HK-2 (cell line): ENCODE data around the gene BLACAT1.

Experiments used
- DNase-seq: peaks from one replicate; pipeline ENCODE4 v3.0.0-alpha.2; 2018; ENCODE audit not compliant: unreplicated experiment

BLACAT1 gene

GRCh38 chr1:205456868-205457745 lies 1.3 kb upstream of the BLACAT1 start:
- no peak for DNase-seq

GRCh38 chr1:205456383-205456867 lies 580 bp upstream of the BLACAT1 start:
- DNase-seq = no peak

GRCh38 chr1:205454903-205455335 lies 926 bp downstream of the BLACAT1 start:
- no peak for DNase-seq

GRCh38 chr1:205453466-205453865 lies 2.4 kb downstream of the BLACAT1 start:
- no peak for DNase-seq

GRCh38 chr1:205452933-205453332 lies 2.9 kb downstream of the BLACAT1 start:
- DNase-seq = no peak

GRCh38 chr1:205452364-205452763 lies 3.5 kb downstream of the BLACAT1 start:
- no peak for DNase-seq

GRCh38 chr1:205451759-205452164 lies 4.1 kb downstream of the BLACAT1 start:
- DNase-seq = no peak

GRCh38 chr1:205451202-205451601 lies 4.6 kb downstream of the BLACAT1 start:
- no peak for DNase-seq

GRCh38 chr1:205450448-205450847 lies 5.4 kb downstream of the BLACAT1 start:
- DNase-seq = peak; percentile 37

GRCh38 chr1:205449750-205450443 lies 5.9 kb downstream of the BLACAT1 start:
- DNase-seq = peak; percentile 98

GRCh38 chr1:205449254-205449749 lies 6.5 kb downstream of the BLACAT1 start:
- DNase-seq = no peak

- DNase-seq = peak; percentile 18
Observed at GRCh38 chr1:205448540-205449253, 7.1 kb downstream of the BLACAT1 start.

GRCh38 chr1:205447457-205448341 lies 8.1 kb downstream of the BLACAT1 start:
- DNase-seq = no peak

- DNase-seq = no peak
Observed at GRCh38 chr1:205446828-205447227, 9.0 kb downstream of the BLACAT1 start.

GRCh38 chr1:205445646-205445935 lies 10.3 kb downstream of the BLACAT1 start:
- DNase-seq = no peak

- no peak for DNase-seq
Observed at GRCh38 chr1:205444931-205445645, 10.8 kb downstream of the BLACAT1 start.

- no peak for DNase-seq
Observed at GRCh38 chr1:205444300-205444930, 11.4 kb downstream of the BLACAT1 start.

- DNase-seq = no peak
Observed at GRCh38 chr1:205443585-205444299, 12.1 kb downstream of the BLACAT1 start.

GRCh38 chr1:205442051-205442725 lies 13.7 kb downstream of the BLACAT1 start:
- peak; percentile 79 for DNase-seq
